Natural killer cell (primary cell): ENCODE results near the gene CCL2. TPM values are rescaled to one million over a fixed set of nuclear protein-coding genes. Genes with fewer than 3 reads are reported as not detected.

Experiments
- ATAC-seq, 3 donors: fragments of 150-1000 bp in 2 of 3; fragments of 200-7000 bp in 1 of 3; cut with Tn5 transposase; 1 replicate in 1 of 3; 2 replicates in 2 of 3; pipeline ENCODE4 v1.10.0; 2021; ENCODE audit warnings: mild to moderate bottlenecking in 2 of 3, moderate library complexity in 2 of 3
- DNase-seq, 2 donors: peaks; one replicate each; pipeline versions ENCODE4 v3.0.0 to v3.0.0-alpha.2; 2013 to 2021; ENCODE audit warnings: mixed read lengths in 1 of 2
- H3K27ac ChIP-seq: one replicate; pipeline ENCODE4 v1.5.1; 2013; ENCODE audit warnings: mild to moderate bottlenecking, low read length
- H3K27me3 ChIP-seq: one replicate; pipeline ENCODE4 v1.6.1; 2013; ENCODE audit warnings: low read length; ENCODE audit not compliant: control insufficient read depth, insufficient read depth
- H3K36me3 ChIP-seq: one replicate; pipeline ENCODE4 v1.6.1; 2013; ENCODE audit warnings: low read length; ENCODE audit not compliant: control insufficient read depth, insufficient read depth
- H3K4me1 ChIP-seq: one replicate; pipeline ENCODE4 v1.6.1; 2013; ENCODE audit warnings: low read length; ENCODE audit not compliant: control insufficient read depth, insufficient read depth
- H3K4me3 ChIP-seq: one replicate; pipeline ENCODE4 v1.5.1; 2013; ENCODE audit warnings: low read length
- H3K9me3 ChIP-seq: one replicate; pipeline ENCODE4 v1.6.1; 2013; ENCODE audit warnings: low read length; ENCODE audit not compliant: control insufficient read depth, insufficient read depth
- H3K27ac Mint-ChIP-seq, 2 donors: one replicate each; pipeline ENCODE4 v1.8.0; 2022; ENCODE audit warnings: mild to moderate bottlenecking in 2 of 2, mixed read lengths in 2 of 2, moderate library complexity in 1 of 2
- H3K27me3 Mint-ChIP-seq, 2 donors: one replicate each; pipeline ENCODE4 v1.8.0; 2022; ENCODE audit warnings: low read depth in 2 of 2, mixed read lengths in 2 of 2
- H3K36me3 Mint-ChIP-seq: one replicate; pipeline ENCODE4 v1.8.0; 2022; ENCODE audit warnings: mixed read lengths
- H3K4me1 Mint-ChIP-seq, 2 donors: one replicate each; pipeline ENCODE4 v1.8.0; 2022; ENCODE audit warnings: mixed read lengths in 2 of 2
- H3K4me3 Mint-ChIP-seq: one replicate; pipeline ENCODE4 v1.8.0; 2022; ENCODE audit warnings: mild to moderate bottlenecking, moderate library complexity, mixed read lengths
- H3K9me3 Mint-ChIP-seq, 2 donors: one replicate each; pipeline ENCODE4 v1.8.0; 2022; ENCODE audit warnings: mixed read lengths in 2 of 2
- CTCF ChIP-seq: fragments of 200-600 bp; IDR thresholded peaks from one replicate; pipeline ENCODE4 v1.8.0; 2022; ENCODE audit warnings: antibody characterized with exemption
- WGBS: methylation state at CpG from one replicate; pipeline ENCODE4 v1.1.7; 2013; ENCODE audit warnings: missing lambda C conversion rate; ENCODE audit not compliant: insufficient coverage; 5-methylcytosine and 5-hydroxymethylcytosine counted together
- intact Hi-C: fragments of 100-400 bp; cut with micrococcal nuclease; formaldehyde crosslinking; loops from one replicate; pipeline ENCODE4 v1.14.2; 2022
- total RNA-seq, 4 donors: library from RNA; stranded (reverse); fragments of 120-200 nt in 1 of 4; gene quantifications; one replicate each; pipeline versions ENCODE4 v1.2.3 to v1.2.4, GENCODE V29; 2013 to 2022

The CCL2 gene
- total RNA-seq, 3 donors from 2014 or later (not counting 1 experiment from before 2014, with no cell fraction given), result not detected

DNA sequence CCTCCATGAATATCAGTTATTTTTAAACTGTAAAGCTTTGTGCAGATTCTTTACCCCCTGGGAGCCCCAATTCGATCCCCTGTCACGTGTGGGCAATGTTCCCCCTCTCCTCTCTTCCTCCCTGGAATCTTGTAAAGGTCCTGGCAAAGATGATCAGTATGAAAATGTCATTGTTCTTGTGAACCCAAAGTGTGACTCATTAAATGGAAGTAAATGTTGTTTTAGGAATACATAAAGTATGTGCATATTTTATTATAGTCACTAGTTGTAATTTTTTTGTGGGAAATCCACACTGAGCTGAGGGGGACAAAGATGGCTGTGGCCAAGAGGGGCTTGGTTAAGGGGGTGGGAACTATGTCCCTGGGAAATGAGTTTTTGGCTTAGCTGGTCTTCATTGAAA, 32.8 kb downstream of the CCL2 start:
- H3K27ac ChIP-seq, result no peak overlapping the region
- Mint-ChIP-seq H3K4me3 (no peak overlapping the region), H3K9me3 (no peaks in the 10 kb centered on the region), H3K27me3 (peaks cover 9 to 13% of the 10 kb centered on the region in 2 donors), H3K27ac (no peak overlapping the region), H3K36me3 (no peaks in the 10 kb centered on the region), H3K4me1 (no peaks in the 10 kb centered on the region)
- WGBS, result 55% methylated on average over 2 of the region's 2 CpGs
- no peaks in the 10 kb centered on the region for H3K4me1 ChIP-seq
- intact Hi-C loops, result no loop called here
- H3K4me3 ChIP-seq, result no peak overlapping the region
- no peaks in the 10 kb centered on the region for H3K9me3 ChIP-seq
- no peaks in the 10 kb centered on the region for H3K27me3 ChIP-seq
- DNase-seq (no peak), ATAC-seq (no peak)
- no peaks in the 10 kb centered on the region for H3K36me3 ChIP-seq
- TF ChIP-seq CTCF, result no peak

GRCh38 chr17:34290586-34290985, 35.5 kb downstream of the CCL2 start:
- DNase-seq (no peak), ATAC-seq (no peak)
- Histone ChIP-seq H3K27ac (no peak overlapping the region), H3K36me3 (no peaks in the 10 kb centered on the region), H3K27me3 (no peaks in the 10 kb centered on the region), H3K4me1 (no peaks in the 10 kb centered on the region), H3K9me3 (no peaks in the 10 kb centered on the region), H3K4me3 (no peak overlapping the region)
- Mint-ChIP-seq H3K9me3 (no peaks in the 10 kb centered on the region), H3K27me3 (peaks cover 9 to 10% of the 10 kb centered on the region in 2 donors), H3K27ac (no peak overlapping the region), H3K4me1 (no peaks in the 10 kb centered on the region), H3K36me3 (no peaks in the 10 kb centered on the region), H3K4me3 (no peak overlapping the region)
- intact Hi-C loops, result no loop called here
- 73% methylated on average over 4 of the region's 4 CpGs for WGBS
- no peak for TF ChIP-seq CTCF

GRCh38 chr17:34291721-34292348, 36.8 kb downstream of the CCL2 start:
- no peaks in the 10 kb centered on the region for H3K4me1 Mint-ChIP-seq
- WGBS, result 87% methylated on average over 6 of the region's 6 CpGs
- DNase-seq, result no peak
- no peaks in the 10 kb centered on the region for H3K4me1 ChIP-seq
- TF ChIP-seq CTCF, result no peak
- H3K36me3 ChIP-seq, result no peaks in the 10 kb centered on the region
- H3K9me3 ChIP-seq, result no peaks in the 10 kb centered on the region
- H3K36me3 Mint-ChIP-seq, result no peaks in the 10 kb centered on the region
- H3K4me3 Mint-ChIP-seq, result no peak overlapping the region
- no peak for ATAC-seq
- no peak overlapping the region for H3K27ac Mint-ChIP-seq
- no peak overlapping the region for H3K4me3 ChIP-seq
- intact Hi-C loops, result no loop called here
- peaks cover 8 to 10% of the 10 kb centered on the region in 2 donors for H3K27me3 Mint-ChIP-seq
- no peak overlapping the region for H3K27ac ChIP-seq
- no peaks in the 10 kb centered on the region for H3K27me3 ChIP-seq
- no peaks in the 10 kb centered on the region for H3K9me3 Mint-ChIP-seq

DNA sequence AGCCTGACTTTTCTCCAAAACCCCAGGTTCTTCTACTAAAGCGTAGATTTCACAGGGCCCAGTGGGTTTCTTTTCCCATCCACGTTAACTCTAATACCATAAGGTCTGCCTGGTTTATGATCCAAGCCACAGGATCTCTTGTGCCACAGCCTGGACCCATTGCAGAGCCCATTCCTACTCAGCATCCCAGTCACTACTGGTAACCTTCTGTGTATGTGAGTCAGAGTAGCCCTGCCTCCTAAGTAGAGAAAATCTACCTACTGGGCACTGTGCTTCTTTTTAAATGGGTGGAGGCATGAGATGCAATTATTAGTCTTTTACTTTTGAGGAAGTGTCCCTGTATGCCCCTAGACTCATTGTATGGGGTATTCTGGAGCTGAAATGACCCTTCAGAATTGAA, 43.9 kb downstream of the CCL2 start:
- no peak overlapping the region for H3K27ac ChIP-seq
- Mint-ChIP-seq H3K4me3 (no peak overlapping the region), H3K4me1 (no peaks in the 10 kb centered on the region), H3K27me3 (peaks cover 10 to 29% of the 10 kb centered on the region in 2 donors), H3K27ac (no peak overlapping the region), H3K36me3 (no peaks in the 10 kb centered on the region), H3K9me3 (no peaks in the 10 kb centered on the region)
- no peak overlapping the region for H3K4me3 ChIP-seq
- 85% methylated on average over 2 of the region's 2 CpGs for WGBS
- ATAC-seq (no peak), DNase-seq (no peak)
- no peaks in the 10 kb centered on the region for H3K36me3 ChIP-seq
- no peak for TF ChIP-seq CTCF
- intact Hi-C loops, result no loop called here
- no peaks in the 10 kb centered on the region for H3K4me1 ChIP-seq
- no peaks in the 10 kb centered on the region for H3K27me3 ChIP-seq
- H3K9me3 ChIP-seq, result no peaks in the 10 kb centered on the region
